Panc1 (cell line): Measurements from ENCODE around the gene PELI2. TPM values are rescaled to one million over a fixed set of nuclear protein-coding genes. Genes with fewer than 3 reads are reported as not detected.

Experiments
- ATAC-seq: fragments of 200-7000 bp; cut with Tn5 transposase; 2 replicates; pipeline ENCODE4 v1.9.1; 2020; ENCODE audit warnings: mild to moderate bottlenecking, moderate library complexity
- BruUV-seq: library from RNA; stranded (reverse); fragments of 400-500 nt; replicated peaks from 2 replicates; lab custom pipeline; 2021; lab: Mats Ljungman, UMichigan
- CTCF ChIA-PET: fragments of 300-600 bp; sonication (Branson Sonifier 250); formaldehyde crosslinking; loops from one replicate; lab custom pipeline; 2022; ENCODE audit warnings: antibody characterized with exemption; lab: Charles Lee
- POLR2A ChIA-PET: fragments of 300-600 bp; sonication (Branson Sonifier 250); formaldehyde crosslinking; loops from one replicate; lab custom pipeline; 2022; ENCODE audit warnings: antibody characterized with exemption; lab: Charles Lee
- DNase-seq: peaks from one replicate; pipeline ENCODE4 v3.0.0-alpha.2; 2010; ENCODE audit warnings: low read depth, low spot score
- H3K27ac ChIP-seq: 2 replicates; pipeline ENCODE4 v1.5.1; 2011; ENCODE audit warnings: mild to moderate bottlenecking, low read length, inconsistent platforms
- H3K27me3 ChIP-seq: fragments of 200-500 bp; sonication (Bioruptor generic); 2 replicates; pipeline ENCODE4 v1.6.0; 2014; ENCODE audit warnings: low read length, inconsistent platforms; ENCODE audit not compliant: control insufficient read depth, insufficient read depth
- H3K36me3 ChIP-seq: fragments of 200-500 bp; sonication (Bioruptor generic); 2 replicates; pipeline ENCODE4 v1.5.1; 2014; ENCODE audit warnings: inconsistent platforms, mild to moderate bottlenecking, low read length, moderate library complexity; ENCODE audit not compliant: control insufficient read depth, insufficient read depth
- H3K4me1 ChIP-seq: 2 replicates; pipeline ENCODE4 v1.5.1; 2011; ENCODE audit warnings: inconsistent platforms, mild to moderate bottlenecking, low read length, moderate library complexity; ENCODE audit not compliant: control insufficient read depth, insufficient read depth
- H3K4me3 ChIP-seq, 2 experiments: 2 replicates each; pipeline ENCODE4 v1.5.1; 2011 to 2012; ENCODE audit warnings: low read depth in 2 of 2, low read length in 2 of 2, mild to moderate bottlenecking in 2 of 2, inconsistent platforms in 1 of 2, moderate library complexity in 1 of 2
- H3K9me3 ChIP-seq: fragments of 200-500 bp; sonication (Bioruptor generic); 2 replicates; pipeline ENCODE4 v1.5.1; 2014; ENCODE audit warnings: low read depth, mild to moderate bottlenecking, inconsistent platforms, low read length, moderate library complexity; ENCODE audit not compliant: control insufficient read depth, insufficient read depth
- POLR2AphosphoS5 ChIP-seq: IDR thresholded peaks from 2 replicates; pipeline ENCODE4 v1.6.1; 2012; ENCODE audit warnings: mild to moderate bottlenecking, low read depth, low read length, moderate library complexity
- REST ChIP-seq, 2 experiments: IDR thresholded peaks; 2 replicates each; pipeline ENCODE4 v1.6.1; 2011 to 2012; ENCODE audit warnings: low read depth in 2 of 2, control low read depth in 1 of 2, low read length in 1 of 2, mild to moderate bottlenecking in 1 of 2, moderate library complexity in 1 of 2; ENCODE audit not compliant: insufficient read depth in 1 of 2
- SIN3A ChIP-seq: IDR thresholded peaks from 2 replicates; pipeline ENCODE4 v1.6.1; 2012; ENCODE audit warnings: low read depth, mild to moderate bottlenecking, low read length, moderate library complexity, borderline replicate concordance; ENCODE audit not compliant: insufficient read depth
- TCF7L2 ChIP-seq: IDR thresholded peaks from 2 replicates; pipeline ENCODE4 v1.6.1; 2011; ENCODE audit warnings: mild to moderate bottlenecking, low read depth, low read length, inconsistent platforms
- in situ Hi-C: cut with HindIII; loops from 2 replicates; pipeline ENCODE4 v1.10.0; 2016; ENCODE audit warnings: low sequenced_read_pairs, low pct_unique_long_range_greater_than_20kb
- intact Hi-C: fragments of 100-400 bp; cut with micrococcal nuclease; formaldehyde crosslinking; loops from one replicate; pipeline ENCODE4 v1.10.0; 2022; ENCODE audit not compliant: unreplicated experiment
- total RNA-seq: library from RNA; stranded (reverse); gene quantifications from one replicate; pipeline ENCODE4 v1.2.1, GENCODE V29; 2021; ENCODE audit not compliant: unreplicated experiment
- TF ChIP-seq, protein P1 (sequence below): fragments of 450-650 bp; IDR thresholded peaks from 2 replicates; pipeline ENCODE4 v1.5.1; 2017; ENCODE audit warnings: mild to moderate bottlenecking

PELI2 gene
- total RNA-seq, 1 experiment from 2014 or later: 0.28 TPM

- no peaks in the 10 kb centered on the region for H3K9me3 ChIP-seq
- DNase-seq (no peak), ATAC-seq (no peak)
- H3K27me3 ChIP-seq: no peaks in the 10 kb centered on the region; the same call in 1 of the 2 replicates
- CTCF ChIA-PET: no interaction called here
- in situ Hi-C loops (no loop called here), intact Hi-C loops (no loop called here)
- no peaks in the 10 kb centered on the region for H3K36me3 ChIP-seq
- POLR2A ChIA-PET: interaction anchor here (0.5 kb wide), 1 partner anchor 18 kb away, joined by 3 read pairs; no protein-coding TSS in a partner anchor
- no peak overlapping the region for H3K27ac ChIP-seq
- H3K4me3 ChIP-seq: no peak overlapping the region
- H3K4me1 ChIP-seq: no peaks in the 10 kb centered on the region
- TF ChIP-seq SIN3A (no peak), REST (IDR thresholded peaks at IDR 0.05; ENCODE audit: insufficient read depth in 1 of 2, low read depth in 2 of 2, low read length in 1 of 2) (no peak), TCF7L2 (no peak), POLR2AphosphoS5 (no peak)
- TF ChIP-seq, protein P1, sequence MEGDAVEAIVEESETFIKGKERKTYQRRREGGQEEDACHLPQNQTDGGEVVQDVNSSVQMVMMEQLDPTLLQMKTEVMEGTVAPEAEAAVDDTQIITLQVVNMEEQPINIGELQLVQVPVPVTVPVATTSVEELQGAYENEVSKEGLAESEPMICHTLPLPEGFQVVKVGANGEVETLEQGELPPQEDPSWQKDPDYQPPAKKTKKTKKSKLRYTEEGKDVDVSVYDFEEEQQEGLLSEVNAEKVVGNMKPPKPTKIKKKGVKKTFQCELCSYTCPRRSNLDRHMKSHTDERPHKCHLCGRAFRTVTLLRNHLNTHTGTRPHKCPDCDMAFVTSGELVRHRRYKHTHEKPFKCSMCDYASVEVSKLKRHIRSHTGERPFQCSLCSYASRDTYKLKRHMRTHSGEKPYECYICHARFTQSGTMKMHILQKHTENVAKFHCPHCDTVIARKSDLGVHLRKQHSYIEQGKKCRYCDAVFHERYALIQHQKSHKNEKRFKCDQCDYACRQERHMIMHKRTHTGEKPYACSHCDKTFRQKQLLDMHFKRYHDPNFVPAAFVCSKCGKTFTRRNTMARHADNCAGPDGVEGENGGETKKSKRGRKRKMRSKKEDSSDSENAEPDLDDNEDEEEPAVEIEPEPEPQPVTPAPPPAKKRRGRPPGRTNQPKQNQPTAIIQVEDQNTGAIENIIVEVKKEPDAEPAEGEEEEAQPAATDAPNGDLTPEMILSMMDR: no peak
- no TSS peak for BruUV-seq
These were observed 42.9 kb upstream of the PELI2 start for GRCh38 chr14:56075301-56075700.

- no peaks in the 10 kb centered on the region for H3K9me3 ChIP-seq
- no TSS peak for BruUV-seq
- no peaks in the 10 kb centered on the region for H3K36me3 ChIP-seq
- TF ChIP-seq POLR2AphosphoS5 (no peak), REST (IDR thresholded peaks at IDR 0.05; ENCODE audit: insufficient read depth in 1 of 2, low read depth in 2 of 2, low read length in 1 of 2) (no peak), TCF7L2 (no peak), SIN3A (no peak)
- TF ChIP-seq, protein P1: no peak
- no peak overlapping the region for H3K4me3 ChIP-seq
- ChIA-PET CTCF (no interaction called here), POLR2A (no interaction called here)
- H3K27ac ChIP-seq: no peak overlapping the region
- H3K27me3 ChIP-seq: peaks cover 3% of the 10 kb centered on the region; the same call in 1 of the 2 replicates
- no peak for DNase-seq
- in situ Hi-C loops (no loop called here), intact Hi-C loops (no loop called here)
- H3K4me1 ChIP-seq: no peaks in the 10 kb centered on the region
- no peak for ATAC-seq
These were observed 37.1 kb upstream of the PELI2 start for GRCh38 chr14:56081139-56081538.
